Loucy (cell line): Measurements from ENCODE around the gene LILRB3.

Source experiments
- CTCF ChIP-seq: fragments of 200-600 bp; sonication (generic); conservative IDR thresholded peaks from 2 replicates; pipeline ENCODE4 v1.5.1; 2014; ENCODE audit warnings: mild to moderate bottlenecking, antibody characterized with exemption, low read length
- EZH2phosphoT487 ChIP-seq: fragments of 200-600 bp; IDR thresholded peaks from 2 replicates; pipeline ENCODE4 v1.6.1; 2018; ENCODE audit warnings: antibody characterized with exemption, mild to moderate bottlenecking, moderate library complexity, borderline replicate concordance

- no peak for TF ChIP-seq CTCF
- no peak for TF ChIP-seq EZH2phosphoT487
Measured at GRCh38 chr19:54209811-54210494, 12.9 kb downstream of the LILRB3 start.
